ENCODE data around the gene CLHC1.

DNA sequence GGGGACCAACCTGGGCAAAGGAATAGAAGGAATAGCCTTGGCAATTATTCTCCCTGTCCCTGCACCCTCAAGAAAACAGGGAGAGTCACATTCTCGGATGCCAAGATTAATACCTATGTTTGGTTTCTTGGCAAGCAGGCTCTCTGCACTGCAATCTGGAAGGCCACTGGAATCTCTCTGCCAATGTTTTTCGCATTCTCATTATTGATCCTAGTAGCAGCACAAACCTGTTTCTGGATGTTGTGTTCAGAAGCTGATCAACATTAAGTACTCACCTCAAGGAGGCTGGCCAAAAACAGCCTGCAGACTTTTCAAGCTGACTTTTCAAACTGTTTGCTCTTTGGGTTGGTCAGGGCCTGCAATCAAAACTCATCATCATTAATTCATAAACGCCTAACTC is 62.2 kb downstream of the CLHC1 start:
- TF ChIP-seq, protein P1, sequence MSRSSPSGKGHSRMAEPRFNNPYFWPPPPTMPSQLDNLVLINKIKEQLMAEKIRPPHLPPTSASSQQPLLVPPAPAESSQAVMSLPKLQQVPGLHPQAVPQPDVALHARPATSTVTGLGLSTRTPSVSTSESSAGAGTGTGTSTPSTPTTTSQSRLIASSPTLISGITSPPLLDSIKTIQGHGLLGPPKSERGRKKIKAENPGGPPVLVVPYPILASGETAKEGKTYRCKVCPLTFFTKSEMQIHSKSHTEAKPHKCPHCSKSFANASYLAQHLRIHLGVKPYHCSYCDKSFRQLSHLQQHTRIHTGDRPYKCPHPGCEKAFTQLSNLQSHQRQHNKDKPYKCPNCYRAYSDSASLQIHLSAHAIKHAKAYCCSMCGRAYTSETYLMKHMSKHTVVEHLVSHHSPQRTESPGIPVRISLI (tag by site-specific recombination; IDR thresholded peaks at IDR 0.05): no peak
- TF ChIP-seq CTCF (tag by site-specific recombination; IDR thresholded peaks at IDR 0.05): no peak
- no peak for TF ChIP-seq ZNF830 (tag by site-specific recombination; IDR thresholded peaks at IDR 0.05; ENCODE audit: low read depth)
- no peak for TF ChIP-seq MEIS1 (CRISPR knock-in tag; IDR thresholded peaks at IDR 0.05; ENCODE audit: borderline replicate concordance)
- no peak for TF ChIP-seq PRDM1 (tag by site-specific recombination; IDR thresholded peaks at IDR 0.05)
- no peak for TF ChIP-seq ZNF146 (tag by site-specific recombination; IDR thresholded peaks at IDR 0.05)
- no peak for TF ChIP-seq ZNF398 (tag by site-specific recombination; IDR thresholded peaks at IDR 0.05)
- TF ChIP-seq ZNF747 (tag by site-specific recombination; IDR thresholded peaks at IDR 0.05): no peak
- TF ChIP-seq, protein P2, sequence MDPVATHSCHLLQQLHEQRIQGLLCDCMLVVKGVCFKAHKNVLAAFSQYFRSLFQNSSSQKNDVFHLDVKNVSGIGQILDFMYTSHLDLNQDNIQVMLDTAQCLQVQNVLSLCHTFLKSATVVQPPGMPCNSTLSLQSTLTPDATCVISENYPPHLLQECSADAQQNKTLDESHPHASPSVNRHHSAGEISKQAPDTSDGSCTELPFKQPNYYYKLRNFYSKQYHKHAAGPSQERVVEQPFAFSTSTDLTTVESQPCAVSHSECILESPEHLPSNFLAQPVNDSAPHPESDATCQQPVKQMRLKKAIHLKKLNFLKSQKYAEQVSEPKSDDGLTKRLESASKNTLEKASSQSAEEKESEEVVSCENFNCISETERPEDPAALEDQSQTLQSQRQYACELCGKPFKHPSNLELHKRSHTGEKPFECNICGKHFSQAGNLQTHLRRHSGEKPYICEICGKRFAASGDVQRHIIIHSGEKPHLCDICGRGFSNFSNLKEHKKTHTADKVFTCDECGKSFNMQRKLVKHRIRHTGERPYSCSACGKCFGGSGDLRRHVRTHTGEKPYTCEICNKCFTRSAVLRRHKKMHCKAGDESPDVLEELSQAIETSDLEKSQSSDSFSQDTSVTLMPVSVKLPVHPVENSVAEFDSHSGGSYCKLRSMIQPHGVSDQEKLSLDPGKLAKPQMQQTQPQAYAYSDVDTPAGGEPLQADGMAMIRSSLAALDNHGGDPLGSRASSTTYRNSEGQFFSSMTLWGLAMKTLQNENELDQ (tag by site-specific recombination; IDR thresholded peaks at IDR 0.05; ENCODE audit: low read depth): no peak
- TF ChIP-seq ZNF677 (tag by site-specific recombination; IDR thresholded peaks at IDR 0.05): no peak
- no peak for TF ChIP-seq KLF7 (tag by site-specific recombination; IDR thresholded peaks at IDR 0.05; ENCODE audit: borderline replicate concordance)

Data from HEK293 (cell line).